ENCODE data around the gene TLR7. TPM values are rescaled to one million over a fixed set of nuclear protein-coding genes. Genes with fewer than 3 reads are reported as not detected.

TLR7 gene
- total RNA-seq, 4 donors from 2014 or later, result 0.27 to 1.3 (median 0.49) TPM

- TF ChIP-seq CTCF (IDR thresholded peaks at IDR 0.05) (no peak), POLR2AphosphoS5 (IDR thresholded peaks at IDR 0.05) (no peak), POLR2A (IDR thresholded peaks at IDR 0.05) (no peak), EP300 (IDR thresholded peaks at IDR 0.05) (no peak)
- ATAC-seq, result no peak
- Histone ChIP-seq H3K27me3 (no peaks in the 10 kb centered on the region), H3K9me3 (no peaks in the 10 kb centered on the region), H3K36me3 (peaks cover 0 to 6% of the 10 kb centered on the region in 2 donors), H3K4me3 (no peak overlapping the region), H3K27ac (no peak overlapping the region), H3K4me1 (no peaks in the 10 kb centered on the region)
- 75 to 86% methylated on average over 4 to 8 of the region's 8 CpGs for WGBS, 2 donors (ENCODE audit: low coverage in 1 of 2)
Observed at GRCh38 chrX:12825801-12826200, 41.1 kb upstream of the TLR7 start.

GRCh38 chrX:12843061-12843667 is 23.7 kb upstream of the TLR7 start:
- no peak overlapping the region for H3K27ac ChIP-seq
- no peak for TF ChIP-seq POLR2A (IDR thresholded peaks at IDR 0.05)
- no peak for TF ChIP-seq POLR2AphosphoS5 (IDR thresholded peaks at IDR 0.05)
- no peak for TF ChIP-seq EP300 (IDR thresholded peaks at IDR 0.05)
- TF ChIP-seq CTCF (IDR thresholded peaks at IDR 0.05), result no peak
- WGBS, 2 donors (ENCODE audit: low coverage in 1 of 2), result 70 to 92% methylated on average over 2 of the region's 2 CpGs
- no peak for ATAC-seq
- H3K9me3 ChIP-seq, result no peaks in the 10 kb centered on the region
- H3K4me1 ChIP-seq, result no peaks in the 10 kb centered on the region
- H3K4me3 ChIP-seq, result no peak overlapping the region
- H3K27me3 ChIP-seq, result no peaks in the 10 kb centered on the region
- no peaks in the 10 kb centered on the region for H3K36me3 ChIP-seq

GRCh38 chrX:12843668-12844279 is 23.1 kb upstream of the TLR7 start:
- no peaks in the 10 kb centered on the region for H3K36me3 ChIP-seq
- peak overlapping the region in 1 of 2 donors; percentile 8 for H3K4me3 ChIP-seq
- no peaks in the 10 kb centered on the region for H3K4me1 ChIP-seq
- 9 to 34% methylated on average over 4 of the region's 6 CpGs for WGBS, 2 donors (ENCODE audit: low coverage in 1 of 2)
- no peaks in the 10 kb centered on the region for H3K27me3 ChIP-seq
- H3K27ac ChIP-seq, result no peak overlapping the region
- no peaks in the 10 kb centered on the region for H3K9me3 ChIP-seq
- ATAC-seq, result no peak
- TF ChIP-seq POLR2AphosphoS5 (IDR thresholded peaks at IDR 0.05) (no peak), EP300 (IDR thresholded peaks at IDR 0.05) (no peak), CTCF (IDR thresholded peaks at IDR 0.05) (no peak), POLR2A (IDR thresholded peaks at IDR 0.05) (no peak)

- 34 to 37% methylated on average over 2 to 3 of the region's 3 CpGs for WGBS, 2 donors (ENCODE audit: low coverage in 1 of 2)
- Histone ChIP-seq H3K27me3 (no peaks in the 10 kb centered on the region), H3K4me1 (no peaks in the 10 kb centered on the region), H3K27ac (no peak overlapping the region), H3K4me3 (no peak overlapping the region), H3K36me3 (no peaks in the 10 kb centered on the region), H3K9me3 (no peaks in the 10 kb centered on the region)
- TF ChIP-seq POLR2AphosphoS5 (IDR thresholded peaks at IDR 0.05) (no peak), CTCF (IDR thresholded peaks at IDR 0.05) (no peak), EP300 (IDR thresholded peaks at IDR 0.05) (no peak), POLR2A (IDR thresholded peaks at IDR 0.05) (no peak)
- no peak for ATAC-seq
Observed at GRCh38 chrX:12844319-12844718, 22.6 kb upstream of the TLR7 start.

- Histone ChIP-seq H3K4me3 (no peak overlapping the region), H3K9me3 (peaks cover 0 to 8% (median 0%) of the 10 kb centered on the region in 3 donors), H3K27ac (no peak overlapping the region), H3K27me3 (no peaks in the 10 kb centered on the region), H3K4me1 (no peaks in the 10 kb centered on the region), H3K36me3 (no peaks in the 10 kb centered on the region)
- no peak for TF ChIP-seq POLR2AphosphoS5 (IDR thresholded peaks at IDR 0.05)
- TF ChIP-seq CTCF (IDR thresholded peaks at IDR 0.05), result no peak
- TF ChIP-seq POLR2A (IDR thresholded peaks at IDR 0.05), result no peak
- no peak for TF ChIP-seq EP300 (IDR thresholded peaks at IDR 0.05)
- no peak for ATAC-seq
- WGBS, 2 donors (ENCODE audit: low coverage in 1 of 2), result 57 to 66% methylated on average over 6 to 7 of the region's 7 CpGs
Observed at GRCh38 chrX:12865359-12865758, 1.5 kb upstream of the TLR7 start.

All from gastroesophageal sphincter (tissue), 4 donors.